GM18517 (cell line): ENCODE measurements around the gene BBS9.

Experiments
- ATAC-seq: cut with Tn5 transposase; IDR thresholded peaks from one replicate; pipeline ENCODE4 v1.9.1; 2021; ENCODE audit warnings: mild to moderate bottlenecking, moderate library complexity; ENCODE audit not compliant: unreplicated experiment

Gene BBS9

GRCh38 chr7:33632840-33633525 lies 503.6 kb downstream of the BBS9 start:
- no peak for ATAC-seq

GRCh38 chr7:33634606-33635005 lies 505.2 kb downstream of the BBS9 start:
- no peak for ATAC-seq

- no peak for ATAC-seq
These were observed 507.0 kb downstream of the BBS9 start for GRCh38 chr7:33636359-33636758.

GRCh38 chr7:33639552-33640197 lies 510.3 kb downstream of the BBS9 start:
- no peak for ATAC-seq

- no peak for ATAC-seq
These were observed 511.4 kb downstream of the BBS9 start for GRCh38 chr7:33640741-33641140.

- ATAC-seq, result no peak
These were observed 512.9 kb downstream of the BBS9 start for GRCh38 chr7:33642312-33642711.

GRCh38 chr7:33643530-33643929 lies 514.2 kb downstream of the BBS9 start:
- no peak for ATAC-seq

GRCh38 chr7:33644489-33644888 lies 515.1 kb downstream of the BBS9 start:
- no peak for ATAC-seq

- ATAC-seq, result no peak
These were observed 515.7 kb downstream of the BBS9 start for GRCh38 chr7:33645104-33645503.

- no peak for ATAC-seq
These were observed 516.8 kb downstream of the BBS9 start for GRCh38 chr7:33646166-33646565.

- no peak for ATAC-seq
These were observed 517.6 kb downstream of the BBS9 start for GRCh38 chr7:33646891-33647391.

- no peak for ATAC-seq
These were observed 520.4 kb downstream of the BBS9 start for GRCh38 chr7:33649476-33650441.

GRCh38 chr7:33650828-33651227 lies 521.5 kb downstream of the BBS9 start:
- no peak for ATAC-seq

GRCh38 chr7:33651998-33652515 lies 522.7 kb downstream of the BBS9 start:
- no peak for ATAC-seq

- ATAC-seq, result no peak
These were observed 525.3 kb downstream of the BBS9 start for GRCh38 chr7:33654676-33655075.
